HL-60/S4 treated with retinoic acid at 250 ng/mL for 4 days and 3 days (cell line): ENCODE results near the gene KRT24.

Source experiments
- in situ Hi-C: fragments of 300-500 bp; cut with MboI; formaldehyde crosslinking; loops from 2 replicates; pipeline ENCODE4 v1.7.0; 2022; ENCODE audit warnings: low sequenced_read_pairs

KRT24 gene

GRCh38 chr17:40695874-40696472, 7.6 kb downstream of the KRT24 start:
- in situ Hi-C loops = no loop called here

- in situ Hi-C loops = no loop called here
Measured at GRCh38 chr17:40694584-40694983, 9.0 kb downstream of the KRT24 start.

- in situ Hi-C loops = no loop called here
Measured at GRCh38 chr17:40687106-40687505, 16.4 kb downstream of the KRT24 start.

GRCh38 chr17:40686192-40686591, 17.4 kb downstream of the KRT24 start:
- in situ Hi-C loops = no loop called here

DNA sequence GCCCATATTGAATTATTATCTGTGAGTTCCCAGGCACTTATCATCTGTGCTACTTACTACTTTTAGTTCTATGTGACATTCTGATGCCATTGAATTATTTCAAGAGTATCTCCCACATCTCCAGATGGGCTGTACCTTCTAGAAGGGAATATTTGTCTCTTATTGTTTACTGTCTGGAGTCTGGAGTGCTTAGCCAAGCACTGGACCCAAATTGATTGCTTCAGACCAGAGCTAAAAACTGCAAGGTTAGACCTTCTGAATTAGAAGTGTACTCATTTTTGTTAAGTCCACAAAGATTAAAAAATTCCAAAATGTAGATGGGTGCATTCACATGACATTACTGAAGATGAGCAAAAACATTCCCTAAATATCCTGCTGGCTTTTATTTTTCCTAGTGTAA, 22.6 kb downstream of the KRT24 start:
- in situ Hi-C loops = no loop called here

DNA sequence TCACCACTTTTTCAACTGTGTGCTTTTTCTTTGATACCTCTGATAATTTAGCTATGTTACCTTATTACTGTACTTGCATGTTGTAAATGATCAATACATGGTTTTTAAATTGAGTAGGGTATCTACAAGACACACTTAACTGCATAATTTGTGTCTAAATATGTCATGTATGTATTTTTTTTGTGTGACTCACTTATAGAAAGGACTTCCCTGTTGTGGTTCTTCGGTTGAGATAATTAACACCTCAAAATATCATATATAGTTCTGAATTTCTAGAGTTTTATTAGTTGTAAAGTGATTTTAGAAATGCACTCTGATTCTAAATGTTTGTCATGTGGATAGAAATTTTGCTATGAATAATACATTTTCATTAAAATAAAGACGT, 24.0 kb downstream of the KRT24 start:
- in situ Hi-C loops = no loop called here

- in situ Hi-C loops = no loop called here
Measured at GRCh38 chr17:40678902-40679522, 24.5 kb downstream of the KRT24 start.

GRCh38 chr17:40675905-40676304, 27.6 kb downstream of the KRT24 start:
- in situ Hi-C loops = no loop called here

DNA sequence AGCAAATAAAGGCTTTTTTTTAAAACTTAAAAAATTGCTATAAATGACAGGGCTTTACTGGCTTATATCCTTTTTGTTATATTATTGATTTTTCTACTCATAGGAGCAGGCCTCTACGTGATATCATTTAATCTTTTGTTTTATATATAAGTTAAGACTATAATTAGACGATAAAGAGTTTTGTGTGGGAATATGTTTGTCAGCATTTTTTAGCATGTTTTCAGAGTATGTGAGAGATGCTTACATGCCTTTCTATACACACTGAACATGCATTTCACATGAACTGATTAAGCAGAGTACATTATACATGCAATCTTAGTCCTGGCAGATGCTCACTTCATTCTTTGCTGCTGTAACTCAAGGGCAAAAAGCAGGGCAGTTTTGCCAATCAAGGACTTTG, 30.9 kb downstream of the KRT24 start:
- in situ Hi-C loops = no loop called here

GRCh38 chr17:40671282-40671681, 32.3 kb downstream of the KRT24 start:
- in situ Hi-C loops = no loop called here

GRCh38 chr17:40666331-40666730, 37.2 kb downstream of the KRT24 start:
- in situ Hi-C loops = no loop called here

GRCh38 chr17:40664582-40665333, 38.8 kb downstream of the KRT24 start, which contains the start of gene KRT222:
Gene KRT222, minus strand, starts transcription at chr17:40665177. Its CDS starts 78 bp downstream, at chr17:40665099.
- in situ Hi-C loops = no loop called here

DNA sequence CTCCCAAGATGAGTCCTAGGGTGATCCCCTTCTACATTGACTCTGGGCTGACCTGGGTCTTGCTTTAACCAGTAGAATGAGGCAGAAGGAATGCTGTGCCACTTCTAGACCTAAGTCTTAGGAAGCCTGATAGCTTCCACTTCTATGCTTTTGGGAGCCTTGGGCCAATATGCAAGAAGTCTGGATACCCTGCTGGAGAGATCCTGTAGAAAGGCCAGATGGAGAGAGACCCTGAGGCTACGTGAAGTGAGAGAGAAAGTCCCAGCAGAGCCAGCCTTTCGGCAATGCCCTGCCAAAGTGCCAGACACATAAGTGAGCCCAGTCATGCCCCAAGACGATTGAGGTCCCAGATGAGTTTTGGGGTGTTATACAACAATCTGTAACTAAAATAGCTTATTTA, 40.3 kb downstream of the KRT24 start:
- in situ Hi-C loops = no loop called here

DNA sequence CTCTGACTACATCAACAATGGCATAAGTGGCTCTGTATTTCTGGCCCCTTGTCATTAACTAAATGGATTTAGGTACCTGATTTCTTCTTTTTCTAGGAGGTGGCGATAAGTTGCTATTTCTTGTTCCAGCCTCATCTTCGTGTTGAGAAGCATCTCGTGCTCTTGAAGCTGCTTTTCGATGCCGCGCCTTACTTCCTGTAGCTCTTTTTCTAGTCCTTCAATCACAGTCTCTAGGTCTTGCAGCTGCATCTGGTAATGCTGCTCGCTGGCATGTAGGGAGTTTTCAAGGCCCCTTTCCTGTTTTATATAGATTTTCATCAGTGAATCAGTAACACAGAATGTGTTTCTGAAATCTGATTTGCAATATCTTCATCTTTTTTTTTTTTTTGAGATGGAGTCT, 43.6 kb downstream of the KRT24 start:
- in situ Hi-C loops = no loop called here

DNA sequence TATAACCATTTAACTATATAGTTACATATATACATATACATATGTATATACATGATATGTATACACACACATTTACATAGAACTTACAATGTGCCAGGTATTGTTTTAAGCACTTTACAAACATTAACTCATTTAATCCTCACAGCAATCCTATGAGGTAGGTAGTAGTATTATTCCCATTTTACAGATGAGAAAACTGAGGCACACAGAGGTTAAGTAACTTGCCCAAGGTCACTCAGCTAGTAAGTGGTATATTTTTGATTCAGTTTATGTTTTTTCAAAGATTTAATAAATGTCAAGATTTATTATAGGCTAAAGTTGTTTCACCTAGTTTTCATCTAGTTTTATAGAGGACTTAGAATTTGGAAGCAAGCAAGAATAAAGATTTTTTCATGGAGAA, 45.2 kb downstream of the KRT24 start:
- in situ Hi-C loops = no loop called here

GRCh38 chr17:40651939-40652338, 51.6 kb downstream of the KRT24 start:
- in situ Hi-C loops = no loop called here

DNA sequence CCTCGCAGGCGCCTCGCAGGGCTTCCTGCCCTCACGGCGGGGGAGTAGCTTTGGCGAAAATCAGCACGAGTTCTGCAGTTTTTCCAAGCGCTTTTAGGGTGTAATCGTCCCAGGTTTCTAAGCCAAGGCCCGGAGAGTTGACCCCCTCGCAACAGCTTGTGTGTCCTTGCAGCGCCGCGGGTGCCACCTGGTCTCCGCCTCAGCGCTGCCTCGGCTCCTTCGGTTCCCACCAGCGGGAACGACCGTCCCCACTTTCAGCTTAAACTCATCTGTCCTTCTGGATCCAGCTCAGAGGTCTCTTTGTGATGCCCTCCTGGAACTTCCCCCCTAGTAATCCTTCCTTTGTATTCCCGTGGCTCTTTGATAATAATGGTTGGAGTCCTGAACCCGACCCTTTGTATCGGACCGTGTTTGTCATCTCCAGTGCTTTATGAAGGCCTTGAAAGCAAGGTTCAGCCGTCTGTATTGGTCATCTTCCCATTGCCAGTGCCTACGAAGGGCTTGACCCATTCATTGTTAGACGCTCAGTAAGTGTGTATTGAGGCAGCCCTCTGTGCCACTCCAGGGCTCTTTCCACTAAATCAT, 55.1 kb downstream of the KRT24 start:
- in situ Hi-C loops = no loop called here
